ENCODE measurements around the gene BCAS1. TPM values are rescaled to one million over a fixed set of nuclear protein-coding genes. Genes with fewer than 3 reads are reported as not detected.

BCAS1 gene
- total RNA-seq, 5 donors from 2014 or later (not counting 1 experiment from before 2014, with no cell fraction given): 0.26 to 0.76 (median 0.51) TPM; not detected in 1

DNA sequence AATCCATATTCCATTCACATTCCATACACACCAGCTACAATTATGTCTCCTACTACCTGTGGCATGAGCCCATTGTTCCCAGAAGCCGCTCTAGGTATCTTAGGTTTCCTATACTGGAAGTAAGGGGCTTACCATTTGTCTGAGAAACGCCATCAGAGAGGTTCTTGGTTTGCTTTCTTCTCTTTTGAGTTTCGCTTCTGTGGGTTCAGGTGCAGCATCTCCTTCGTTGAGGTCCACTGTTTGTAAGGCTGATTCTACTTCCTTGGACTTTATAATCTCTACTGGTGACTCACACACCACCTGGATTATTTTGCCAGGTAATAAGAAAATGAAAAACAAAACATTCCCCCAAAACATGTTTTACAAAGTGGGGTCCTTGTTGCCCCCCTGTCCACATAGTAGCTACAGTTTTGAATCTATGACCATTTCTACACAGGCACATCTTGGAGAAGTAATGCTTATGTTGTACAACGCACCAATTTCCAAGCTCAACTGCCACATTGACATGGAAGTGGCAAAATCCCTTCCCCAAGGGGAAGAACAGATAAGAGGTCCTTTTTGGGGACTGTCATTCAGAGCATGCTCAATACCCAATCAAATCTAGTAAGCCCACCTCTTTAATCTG is 103.5 kb downstream of the BCAS1 start:
- Histone ChIP-seq H3K4me1 (ENCODE audit: control insufficient read depth in 1 of 2, extremely low read depth in 1 of 2, insufficient read depth in 2 of 2, low read length in 2 of 2) (no peaks in the 10 kb centered on the region), H3K9me3 (no peaks in the 10 kb centered on the region), H3K27ac (ENCODE audit: low read length) (no peak overlapping the region), H3K4me3 (ENCODE audit: control insufficient read depth in 1 of 2, extremely low read depth in 1 of 2, low read length in 1 of 2) (no peak overlapping the region), H3K36me3 (ENCODE audit: control insufficient read depth in 2 of 2, extremely low read depth in 1 of 2, insufficient read depth in 1 of 2, low read length in 1 of 2) (no peaks in the 10 kb centered on the region), H3K27me3 (replicated peaks in 1 of 2; ENCODE audit: control insufficient read depth in 2 of 2, extremely low read depth in 1 of 2, insufficient read depth in 2 of 2, low read length in 1 of 2) (no peaks in the 10 kb centered on the region)
- POLR2A ChIA-PET: no interaction called here
- WGBS (ENCODE audit: insufficient coverage): 75% methylated on average over 2 of the region's 5 CpGs
- Mint-ChIP-seq H3K27me3 (peaks cover 5 to 9% of the 10 kb centered on the region in 2 donors), H3K27ac (no peak overlapping the region), H3K4me3 (no peak overlapping the region), H3K4me1 (peaks cover 0 to under 1% (median 0%) of the 10 kb centered on the region in 3 donors), H3K9me3 (peaks cover 0 to 2% (median 0%) of the 10 kb centered on the region in 3 donors), H3K36me3 (no peaks in the 10 kb centered on the region)
- no peak for ATAC-seq (replicated peaks in 1 of 4)
- no peak for DNase-seq
- CTCF ChIA-PET: no interaction called here

DNA sequence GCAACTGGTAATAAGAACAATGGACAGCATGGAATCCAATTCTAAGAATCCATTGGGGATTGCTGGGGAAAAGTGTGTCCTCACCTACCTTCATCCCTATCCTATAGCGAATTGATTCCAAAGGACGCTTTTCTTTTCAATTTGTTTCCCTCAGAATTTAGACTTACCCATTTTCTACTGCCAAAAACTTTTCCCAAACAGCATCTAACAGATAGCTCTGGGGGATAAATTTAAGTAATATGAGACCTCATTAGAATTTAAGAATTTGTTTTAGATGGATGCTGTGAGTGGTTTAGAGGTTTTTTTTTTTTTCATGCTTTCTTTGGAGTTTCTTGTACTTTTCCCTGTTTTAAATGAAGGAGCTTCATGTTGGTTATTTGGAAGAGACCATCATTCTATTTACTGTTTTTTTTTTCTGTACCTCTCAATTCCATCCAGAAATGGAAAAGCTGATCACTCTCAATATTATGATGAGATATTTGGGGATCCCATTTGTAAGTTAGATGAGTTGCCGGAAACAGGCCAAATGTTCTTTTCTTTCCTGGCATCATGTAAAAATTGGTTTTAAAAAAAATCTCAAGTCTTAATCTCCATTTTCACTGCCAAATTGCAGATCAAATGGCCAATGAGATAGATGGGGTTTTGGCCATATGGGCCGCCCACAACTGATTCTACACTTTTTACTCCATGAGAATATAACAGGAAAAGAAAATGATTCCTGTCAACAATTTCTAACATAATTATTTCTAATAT is 105.7 kb downstream of the BCAS1 start:
- peaks cover 2 to 13% (median 5%) of the 10 kb centered on the region in 3 donors for H3K4me1 Mint-ChIP-seq
- CTCF ChIA-PET: interaction anchor here in 1 of 2 donors (0.6 kb wide), 2 partner anchors 342 to 627 kb away, joined by 3 to 6 read pairs; no protein-coding TSS in a partner anchor
- H3K4me3 Mint-ChIP-seq: no peak overlapping the region
- H3K36me3 Mint-ChIP-seq: no peaks in the 10 kb centered on the region
- H3K36me3 ChIP-seq (ENCODE audit: control insufficient read depth in 2 of 2, extremely low read depth in 1 of 2, insufficient read depth in 1 of 2, low read length in 1 of 2): no peaks in the 10 kb centered on the region
- WGBS (ENCODE audit: insufficient coverage): no CpG with 5 or more reads among the region's 4 CpGs
- no peaks in the 10 kb centered on the region for H3K9me3 Mint-ChIP-seq
- DNase-seq: no peak
- H3K27me3 ChIP-seq (replicated peaks in 1 of 2; ENCODE audit: control insufficient read depth in 2 of 2, extremely low read depth in 1 of 2, insufficient read depth in 2 of 2, low read length in 1 of 2): no peaks in the 10 kb centered on the region
- no peaks in the 10 kb centered on the region for H3K9me3 ChIP-seq
- H3K4me1 ChIP-seq (ENCODE audit: control insufficient read depth in 1 of 2, extremely low read depth in 1 of 2, insufficient read depth in 2 of 2, low read length in 2 of 2): peaks cover 0 to 4% of the 10 kb centered on the region in 2 experiments
- H3K27ac ChIP-seq (ENCODE audit: low read length): no peak overlapping the region
- H3K4me3 ChIP-seq (ENCODE audit: control insufficient read depth in 1 of 2, extremely low read depth in 1 of 2, low read length in 1 of 2): no peak overlapping the region
- ATAC-seq (replicated peaks in 1 of 4): no peak
- no peak overlapping the region for H3K27ac Mint-ChIP-seq
- POLR2A ChIA-PET: interaction anchor here in 1 of 2 donors (0.5 to 0.6 kb wide), 2 partner anchors 8 to 382 kb away, joined by 3 read pairs; no protein-coding TSS in a partner anchor
- peaks cover 5 to 16% of the 10 kb centered on the region in 2 donors for H3K27me3 Mint-ChIP-seq

- no CpG with 5 or more reads among the region's 3 CpGs for WGBS (ENCODE audit: insufficient coverage)
- ChIA-PET CTCF (no interaction called here), POLR2A (interaction anchor here in 1 of 2 donors (0.5 to 0.6 kb wide), 2 partner anchors 8 to 381 kb away, joined by 3 read pairs; no protein-coding TSS in a partner anchor)
- Histone ChIP-seq H3K4me1 (ENCODE audit: control insufficient read depth in 1 of 2, extremely low read depth in 1 of 2, insufficient read depth in 2 of 2, low read length in 2 of 2) (peaks cover 0 to 4% of the 10 kb centered on the region in 2 experiments), H3K4me3 (ENCODE audit: control insufficient read depth in 1 of 2, extremely low read depth in 1 of 2, low read length in 1 of 2) (no peak overlapping the region), H3K36me3 (ENCODE audit: control insufficient read depth in 2 of 2, extremely low read depth in 1 of 2, insufficient read depth in 1 of 2, low read length in 1 of 2) (no peaks in the 10 kb centered on the region), H3K9me3 (no peaks in the 10 kb centered on the region), H3K27ac (ENCODE audit: low read length) (no peak overlapping the region), H3K27me3 (replicated peaks in 1 of 2; ENCODE audit: control insufficient read depth in 2 of 2, extremely low read depth in 1 of 2, insufficient read depth in 2 of 2, low read length in 1 of 2) (no peaks in the 10 kb centered on the region)
- H3K4me3 Mint-ChIP-seq: no peak overlapping the region
- H3K27me3 Mint-ChIP-seq: peaks cover 5 to 16% of the 10 kb centered on the region in 2 donors
- DNase-seq (no peak), ATAC-seq (replicated peaks in 1 of 4) (no peak)
- H3K4me1 Mint-ChIP-seq: peaks cover 2 to 13% (median 5%) of the 10 kb centered on the region in 3 donors
- H3K36me3 Mint-ChIP-seq: no peaks in the 10 kb centered on the region
- no peak overlapping the region for H3K27ac Mint-ChIP-seq
- H3K9me3 Mint-ChIP-seq: no peaks in the 10 kb centered on the region
Measured at GRCh38 chr20:53964067-53964466, 106.3 kb downstream of the BCAS1 start.

GRCh38 chr20:53963635-53964034 is 106.8 kb downstream of the BCAS1 start:
- WGBS (ENCODE audit: insufficient coverage): 100% methylated on average over 1 of the region's 9 CpGs
- no peak overlapping the region for H3K27ac ChIP-seq (ENCODE audit: low read length)
- Mint-ChIP-seq H3K36me3 (no peaks in the 10 kb centered on the region), H3K27me3 (peaks cover 5 to 16% of the 10 kb centered on the region in 2 donors), H3K27ac (no peak overlapping the region), H3K9me3 (no peaks in the 10 kb centered on the region), H3K4me1 (peaks cover 2 to 13% (median 5%) of the 10 kb centered on the region in 3 donors), H3K4me3 (no peak overlapping the region)
- H3K4me1 ChIP-seq (ENCODE audit: control insufficient read depth in 1 of 2, extremely low read depth in 1 of 2, insufficient read depth in 2 of 2, low read length in 2 of 2): peaks cover 0 to 4% of the 10 kb centered on the region in 2 experiments
- POLR2A ChIA-PET: no interaction called here
- CTCF ChIA-PET: interaction anchor here in 1 of 2 donors (0.6 kb wide), 1 partner anchor 10 kb away, joined by 3 read pairs; no protein-coding TSS in a partner anchor
- H3K27me3 ChIP-seq (replicated peaks in 1 of 2; ENCODE audit: control insufficient read depth in 2 of 2, extremely low read depth in 1 of 2, insufficient read depth in 2 of 2, low read length in 1 of 2): no peaks in the 10 kb centered on the region
- no peaks in the 10 kb centered on the region for H3K36me3 ChIP-seq (ENCODE audit: control insufficient read depth in 2 of 2, extremely low read depth in 1 of 2, insufficient read depth in 1 of 2, low read length in 1 of 2)
- H3K9me3 ChIP-seq: no peaks in the 10 kb centered on the region
- H3K4me3 ChIP-seq (ENCODE audit: control insufficient read depth in 1 of 2, extremely low read depth in 1 of 2, low read length in 1 of 2): no peak overlapping the region
- ATAC-seq (replicated peaks in 1 of 4): no peak
- no peak for DNase-seq

DNA sequence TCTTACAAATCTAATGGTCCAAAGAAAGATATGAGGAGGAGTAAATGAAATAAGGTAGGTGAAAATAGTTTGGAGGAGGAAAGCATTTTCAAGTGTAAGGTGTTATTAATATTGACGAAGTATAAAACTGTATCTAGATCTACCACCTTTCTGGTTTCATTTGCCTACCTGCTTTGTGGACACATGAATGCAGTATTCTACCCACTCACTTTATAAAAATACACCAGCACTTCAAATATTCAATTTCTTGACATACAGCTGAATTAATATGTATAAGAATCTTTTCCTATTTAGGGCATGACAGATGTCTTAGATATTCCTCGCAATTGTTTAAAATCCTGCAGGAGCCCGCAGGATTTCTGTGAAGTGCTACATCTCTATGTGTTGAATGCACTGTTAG is 108.0 kb downstream of the BCAS1 start:
- CTCF ChIA-PET: no interaction called here
- Histone ChIP-seq H3K4me3 (ENCODE audit: control insufficient read depth in 1 of 2, extremely low read depth in 1 of 2, low read length in 1 of 2) (no peak overlapping the region), H3K27me3 (replicated peaks in 1 of 2; ENCODE audit: control insufficient read depth in 2 of 2, extremely low read depth in 1 of 2, insufficient read depth in 2 of 2, low read length in 1 of 2) (no peaks in the 10 kb centered on the region), H3K36me3 (ENCODE audit: control insufficient read depth in 2 of 2, extremely low read depth in 1 of 2, insufficient read depth in 1 of 2, low read length in 1 of 2) (no peaks in the 10 kb centered on the region), H3K4me1 (ENCODE audit: control insufficient read depth in 1 of 2, extremely low read depth in 1 of 2, insufficient read depth in 2 of 2, low read length in 2 of 2) (peaks cover 0 to 4% of the 10 kb centered on the region in 2 experiments), H3K27ac (ENCODE audit: low read length) (no peak overlapping the region), H3K9me3 (no peaks in the 10 kb centered on the region)
- Mint-ChIP-seq H3K9me3 (no peaks in the 10 kb centered on the region), H3K36me3 (no peaks in the 10 kb centered on the region), H3K4me3 (no peak overlapping the region), H3K4me1 (peaks cover 2 to 13% (median 5%) of the 10 kb centered on the region in 3 donors), H3K27ac (no peak overlapping the region), H3K27me3 (peaks cover 5 to 16% of the 10 kb centered on the region in 2 donors)
- ATAC-seq (replicated peaks in 1 of 4) (no peak), DNase-seq (no peak)
- POLR2A ChIA-PET: interaction anchor here in 1 of 2 donors (1.0 kb wide), 1 partner anchor 13 kb away, joined by 3 read pairs; no protein-coding TSS in a partner anchor
- WGBS (ENCODE audit: insufficient coverage): no CpG with 5 or more reads among the region's 3 CpGs

DNA sequence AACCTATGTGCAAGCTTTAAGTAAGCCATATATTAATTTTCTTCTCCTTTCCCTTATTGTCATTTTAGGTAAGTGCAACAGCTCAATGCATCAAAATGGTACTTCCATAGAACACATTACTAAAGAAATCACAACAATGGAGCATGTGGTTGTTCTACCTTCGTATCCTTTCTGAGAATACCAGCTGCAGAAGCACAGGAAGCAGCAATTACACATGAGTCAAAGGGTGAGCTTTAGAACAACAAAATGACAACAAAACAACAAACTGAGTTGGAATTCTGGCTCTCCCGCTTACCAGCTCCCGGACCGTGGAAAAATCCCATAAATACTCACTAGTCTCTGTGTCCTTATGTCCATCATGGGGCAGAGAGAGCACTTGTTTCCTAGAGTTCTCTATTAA is 108.9 kb downstream of the BCAS1 start:
- ChIA-PET CTCF (no interaction called here), POLR2A (interaction anchor here in 1 of 2 donors (1.0 kb wide), 1 partner anchor 12 kb away, joined by 3 read pairs; no protein-coding TSS in a partner anchor)
- no peaks in the 10 kb centered on the region for H3K36me3 Mint-ChIP-seq
- no peak overlapping the region for H3K27ac Mint-ChIP-seq
- 41% methylated on average over 3 of the region's 4 CpGs for WGBS (ENCODE audit: insufficient coverage)
- peaks cover 5 to 16% of the 10 kb centered on the region in 2 donors for H3K27me3 Mint-ChIP-seq
- peaks cover 0 to 4% of the 10 kb centered on the region in 2 experiments for H3K4me1 ChIP-seq (ENCODE audit: control insufficient read depth in 1 of 2, extremely low read depth in 1 of 2, insufficient read depth in 2 of 2, low read length in 2 of 2)
- no peak overlapping the region for H3K4me3 Mint-ChIP-seq
- no peak for DNase-seq
- H3K9me3 Mint-ChIP-seq: no peaks in the 10 kb centered on the region
- ATAC-seq (replicated peaks in 1 of 4): no peak
- H3K4me1 Mint-ChIP-seq: peaks cover 2 to 13% (median 5%) of the 10 kb centered on the region in 3 donors
- no peaks in the 10 kb centered on the region for H3K9me3 ChIP-seq
- H3K27me3 ChIP-seq (replicated peaks in 1 of 2; ENCODE audit: control insufficient read depth in 2 of 2, extremely low read depth in 1 of 2, insufficient read depth in 2 of 2, low read length in 1 of 2): no peaks in the 10 kb centered on the region
- no peaks in the 10 kb centered on the region for H3K36me3 ChIP-seq (ENCODE audit: control insufficient read depth in 2 of 2, extremely low read depth in 1 of 2, insufficient read depth in 1 of 2, low read length in 1 of 2)
- no peak overlapping the region for H3K27ac ChIP-seq (ENCODE audit: low read length)
- no peak overlapping the region for H3K4me3 ChIP-seq (ENCODE audit: control insufficient read depth in 1 of 2, extremely low read depth in 1 of 2, low read length in 1 of 2)

All from T-cell (primary cell).